ENCODE data around the gene HKDC1.

DNA sequence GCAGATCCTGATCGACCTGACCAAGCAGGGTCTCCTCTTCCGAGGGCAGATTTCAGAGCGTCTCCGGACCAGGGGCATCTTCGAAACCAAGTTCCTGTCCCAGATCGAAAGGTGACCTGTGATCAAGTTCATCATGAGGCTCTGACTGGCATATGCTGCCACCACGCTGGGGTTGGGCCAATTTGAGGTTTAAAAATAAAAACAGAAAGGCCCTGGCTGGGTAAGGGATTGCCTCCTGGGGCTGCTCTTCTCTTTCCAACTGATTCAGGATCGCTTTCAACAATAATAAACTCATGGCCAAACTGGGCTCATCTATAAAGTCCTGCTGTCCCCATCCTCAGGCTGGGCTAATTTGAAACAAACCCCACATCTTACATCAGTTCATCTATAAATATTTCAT lies 41.1 kb downstream of the HKDC1 start:
- TF ChIP-seq CEBPB (IDR thresholded peaks at IDR 0.05), result no peak
- no peak for TF ChIP-seq FOXM1 (IDR thresholded peaks at IDR 0.05; ENCODE audit: borderline replicate concordance, low read depth)
- no peak for TF ChIP-seq RAD21 (IDR thresholded peaks at IDR 0.05; ENCODE audit: low read depth)
- no peak for TF ChIP-seq EGR1 (IDR thresholded peaks at IDR 0.05)
- no peak for TF ChIP-seq TCF12 (IDR thresholded peaks at IDR 0.05; ENCODE audit: low read depth)
- TF ChIP-seq NFIC (IDR thresholded peaks at IDR 0.05), result no peak
